Measurements from ENCODE around the gene DMRT2. TPM values are rescaled to one million over a fixed set of nuclear protein-coding genes. Genes with fewer than 3 reads are reported as not detected.
A peak's percentile ranks its signal among the peaks of the same experiment; 100 is the strongest.

Gene DMRT2
- total and polyA plus RNA-seq, 2 donors from 2014 or later: 9.3 to 38.3 TPM

DNA sequence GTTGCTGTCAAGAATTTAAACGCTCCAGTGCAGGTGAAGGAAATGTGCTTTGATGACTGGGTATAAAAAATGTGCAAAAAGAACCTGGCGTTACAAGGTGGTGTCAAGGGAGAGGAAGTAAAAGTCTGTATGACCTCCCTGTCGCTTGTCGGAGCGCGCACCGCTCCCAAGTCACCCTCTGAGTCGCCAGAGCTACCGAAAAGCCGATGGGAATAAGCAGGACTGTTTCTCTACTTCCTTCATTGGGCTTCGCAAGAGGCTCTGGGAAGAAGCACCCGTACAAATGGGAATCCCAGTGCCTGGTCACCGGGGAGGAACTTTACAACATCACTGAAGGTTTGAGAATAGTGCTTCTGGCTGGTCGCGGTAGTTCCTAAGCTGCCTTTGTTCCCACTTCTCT is 1.3 kb upstream of the DMRT2 start:
- peak overlapping the region in 1 of 2 donors; percentile 9 for H3K27ac ChIP-seq (ENCODE audit: low read depth in 2 of 2, low read length in 2 of 2)
- H3K27me3 ChIP-seq (ENCODE audit: control insufficient read depth, insufficient read depth, low read length): peaks cover 79% of the 10 kb centered on the region
- intact Hi-C loops (cut with DNase I): no loop called here
- H3K4me1 ChIP-seq (ENCODE audit: control insufficient read depth in 2 of 3, insufficient read depth in 2 of 3, low read depth in 1 of 3, low read length in 3 of 3): peaks cover 0 to 16% (median 3%) of the 10 kb centered on the region in 3 donors
- peaks cover 0 to 5% (median 3%) of the 10 kb centered on the region in 3 donors for H3K9me3 ChIP-seq (ENCODE audit: control insufficient read depth in 2 of 3, insufficient read depth in 1 of 3, low read length in 3 of 3)
- FAIRE-seq (no peak), DNase-seq (peak in 1 of 5 donors; percentile 55)
- no peak overlapping the region for H3K9ac ChIP-seq (ENCODE audit: low read length in 3 of 3)
- H3K4me3 ChIP-seq (ENCODE audit: low read length in 3 of 3): peak overlapping the region in 2 of 3 donors; percentile 43 to 74
- no peak for TF ChIP-seq CTCF (IDR thresholded peaks at IDR 0.05; ENCODE audit: borderline replicate concordance, extremely low read depth, insufficient read depth)
- no peaks in the 10 kb centered on the region for H3K36me3 ChIP-seq (ENCODE audit: control insufficient read depth in 2 of 3, insufficient read depth in 3 of 3, low read length in 3 of 3)

GRCh38 chr9:1049641-1050040 is 516 bp upstream of the DMRT2 start:
- Histone ChIP-seq H3K4me3 (ENCODE audit: low read length in 3 of 3) (peak overlapping the region in 2 of 3 donors; percentile 12 to 46), H3K9me3 (ENCODE audit: control insufficient read depth in 2 of 3, insufficient read depth in 1 of 3, low read length in 3 of 3) (peaks cover 0 to 5% (median 3%) of the 10 kb centered on the region in 3 donors), H3K27ac (ENCODE audit: low read depth in 2 of 2, low read length in 2 of 2) (no peak overlapping the region), H3K4me1 (ENCODE audit: control insufficient read depth in 2 of 3, insufficient read depth in 2 of 3, low read depth in 1 of 3, low read length in 3 of 3) (peaks cover 0 to 16% (median 3%) of the 10 kb centered on the region in 3 donors), H3K27me3 (ENCODE audit: control insufficient read depth, insufficient read depth, low read length) (peaks cover 80% of the 10 kb centered on the region), H3K36me3 (ENCODE audit: control insufficient read depth in 2 of 3, insufficient read depth in 3 of 3, low read length in 3 of 3) (no peaks in the 10 kb centered on the region), H3K9ac (ENCODE audit: low read length in 3 of 3) (no peak overlapping the region)
- no peak for TF ChIP-seq CTCF (IDR thresholded peaks at IDR 0.05; ENCODE audit: borderline replicate concordance, extremely low read depth, insufficient read depth)
- no peak for FAIRE-seq
- peak in 1 of 5 donors; percentile 36 for DNase-seq
- intact Hi-C loops (cut with DNase I): no loop called here

DNA sequence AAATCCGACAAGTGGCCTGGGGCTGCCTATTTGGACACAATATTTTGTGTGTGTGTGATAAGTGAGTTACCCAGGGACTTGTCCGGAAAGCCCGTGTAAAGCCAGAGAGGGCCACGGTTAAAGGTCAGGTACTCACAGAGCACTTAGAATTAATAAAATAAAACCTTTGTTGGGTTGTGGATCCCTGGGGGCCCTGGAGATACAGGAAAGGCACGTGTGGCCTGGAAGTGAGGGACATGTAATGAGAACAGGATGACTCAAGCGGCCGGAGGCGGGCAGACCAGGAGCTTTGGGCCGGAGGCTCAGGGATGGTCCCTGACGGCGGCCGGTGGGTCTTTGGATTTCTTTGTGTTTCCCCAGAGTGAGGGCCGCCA is 1.0 kb downstream of the DMRT2 start:
- Histone ChIP-seq H3K36me3 (ENCODE audit: control insufficient read depth in 2 of 3, insufficient read depth in 3 of 3, low read length in 3 of 3) (no peaks in the 10 kb centered on the region), H3K27me3 (ENCODE audit: control insufficient read depth, insufficient read depth, low read length) (peaks cover 82% of the 10 kb centered on the region), H3K4me3 (ENCODE audit: low read length in 3 of 3) (peak overlapping the region in 1 of 3 donors; percentile 25), H3K9ac (ENCODE audit: low read length in 3 of 3) (no peak overlapping the region), H3K27ac (ENCODE audit: low read depth in 2 of 2, low read length in 2 of 2) (peak overlapping the region in 1 of 2 donors; percentile 53), H3K9me3 (ENCODE audit: control insufficient read depth in 2 of 3, insufficient read depth in 1 of 3, low read length in 3 of 3) (peaks cover 0 to 5% (median 3%) of the 10 kb centered on the region in 3 donors), H3K4me1 (ENCODE audit: control insufficient read depth in 2 of 3, insufficient read depth in 2 of 3, low read depth in 1 of 3, low read length in 3 of 3) (peaks cover 0 to 16% (median 3%) of the 10 kb centered on the region in 3 donors)
- no peak for TF ChIP-seq CTCF (IDR thresholded peaks at IDR 0.05; ENCODE audit: borderline replicate concordance, extremely low read depth, insufficient read depth)
- intact Hi-C loops (cut with DNase I): no loop called here
- peak in 2 of 5 donors; percentile 22 to 63 for DNase-seq
- no peak for FAIRE-seq
